ENCODE data around the gene ARF6.

DNA sequence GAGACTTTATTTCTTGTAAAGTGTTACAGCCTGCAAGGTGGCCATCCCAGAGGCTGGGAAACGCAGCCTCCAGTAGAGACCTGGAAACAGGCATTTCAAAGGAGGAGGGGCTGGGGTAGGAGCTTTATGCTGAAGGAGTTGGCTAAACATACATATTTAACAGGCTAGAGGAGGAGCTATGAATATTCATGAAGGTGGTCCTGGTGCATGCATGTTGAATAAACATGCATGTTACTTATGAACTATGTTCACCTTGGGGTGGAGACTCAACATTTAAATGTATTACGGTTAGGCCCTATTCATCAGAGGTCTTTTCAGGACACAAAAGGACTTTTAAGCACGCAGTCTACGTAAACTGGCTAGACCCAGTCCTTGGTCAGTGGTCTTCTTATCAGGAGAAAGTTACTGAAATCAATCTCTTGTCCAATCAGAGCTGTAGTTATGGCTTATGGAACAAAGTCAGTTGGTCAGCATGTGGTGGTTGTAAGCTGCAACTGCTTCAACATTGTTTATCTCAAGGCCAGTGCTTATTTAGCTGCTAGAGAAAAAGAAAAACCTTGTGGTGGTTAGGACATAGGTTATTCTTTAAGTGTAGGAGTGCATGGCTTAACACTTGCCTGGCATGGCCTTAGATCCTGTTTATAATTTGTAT is 11.4 kb upstream of the ARF6 start:
- no peak for TF ChIP-seq CTCF (conservative IDR thresholded peaks at IDR 0.05; ENCODE audit: low read depth, low read length)
- no peak for TF ChIP-seq EZH2phosphoT487 (IDR thresholded peaks at IDR 0.05; ENCODE audit: borderline replicate concordance, low read length)
- no peak for TF ChIP-seq EZH2 (IDR thresholded peaks at IDR 0.05; ENCODE audit: low read length, unreplicated experiment)
